ENCODE measurements around the gene CEACAM4. TPM values are rescaled to one million over a fixed set of nuclear protein-coding genes. Genes with fewer than 3 reads are reported as not detected.
A peak's percentile ranks its signal among the peaks of the same experiment; 100 is the strongest.

Gene CEACAM4
- total RNA-seq, 1 experiment from 2014 or later = not detected

GRCh38 chr19:41646589-41647204, 19.8 kb upstream of the CEACAM4 start:
- Mint-ChIP-seq H3K27ac (ENCODE audit: low read depth, unreplicated experiment) (no peak overlapping the region), H3K27me3 (ENCODE audit: insufficient read depth, unreplicated experiment) (peaks cover 46% of the 10 kb centered on the region), H3K4me1 (ENCODE audit: insufficient read depth, unreplicated experiment) (no peaks in the 10 kb centered on the region), H3K4me3 (ENCODE audit: unreplicated experiment) (no peak overlapping the region), H3K9me3 (ENCODE audit: unreplicated experiment) (no peaks in the 10 kb centered on the region), H3K36me3 (ENCODE audit: insufficient read depth, unreplicated experiment) (no peaks in the 10 kb centered on the region)
- TF ChIP-seq CTCF (IDR thresholded peaks at IDR 0.05; ENCODE audit: unreplicated experiment) = peak; percentile 29
- ChIA-PET POLR2A (interaction anchor here (0.7 kb wide), 1 partner anchor 323 kb away, joined by 5 read pairs; no protein-coding TSS in a partner anchor), CTCF (interaction anchor here (0.6 to 1.7 kb wide), 11 partner anchors 9 to 319 kb away, joined by 3 to 11 read pairs (median 3); no protein-coding TSS in a partner anchor)
- DNase-seq (ENCODE audit: unreplicated experiment) = peak; percentile 14
- intact Hi-C loops (cut with micrococcal nuclease) = no loop called here
- no TSS peak for BruUV-seq (replicated peaks)

- peak; percentile 85 for TF ChIP-seq CTCF (IDR thresholded peaks at IDR 0.05; ENCODE audit: unreplicated experiment)
- H3K4me1 Mint-ChIP-seq (ENCODE audit: insufficient read depth, unreplicated experiment) = no peaks in the 10 kb centered on the region
- peaks cover 16% of the 10 kb centered on the region for H3K27me3 Mint-ChIP-seq (ENCODE audit: insufficient read depth, unreplicated experiment)
- intact Hi-C loops (cut with micrococcal nuclease) = loop anchor here (5.0 kb wide), 3 partner anchors 50 to 145 kb away; no protein-coding TSS in a partner anchor
- DNase-seq (ENCODE audit: unreplicated experiment) = peak; percentile 73
- POLR2A ChIA-PET = interaction anchor here (0.9 kb wide), 1 partner anchor 11 kb away, joined by 4 read pairs; no protein-coding TSS in a partner anchor
- H3K4me3 Mint-ChIP-seq (ENCODE audit: unreplicated experiment) = no peak overlapping the region
- no peaks in the 10 kb centered on the region for H3K36me3 Mint-ChIP-seq (ENCODE audit: insufficient read depth, unreplicated experiment)
- H3K9me3 Mint-ChIP-seq (ENCODE audit: unreplicated experiment) = no peaks in the 10 kb centered on the region
- CTCF ChIA-PET = interaction anchor here (0.6 to 6.8 kb wide), 45 partner anchors 9 to 1641 kb away, joined by 3 to 72 read pairs (median 4); no protein-coding TSS in a partner anchor
- H3K27ac Mint-ChIP-seq (ENCODE audit: low read depth, unreplicated experiment) = no peak overlapping the region
- no TSS peak for BruUV-seq (replicated peaks)
These were observed 15.1 kb upstream of the CEACAM4 start for GRCh38 chr19:41641879-41642485.

- H3K9me3 Mint-ChIP-seq (ENCODE audit: unreplicated experiment) = no peaks in the 10 kb centered on the region
- no peak overlapping the region for H3K4me3 Mint-ChIP-seq (ENCODE audit: unreplicated experiment)
- no peak for TF ChIP-seq CTCF (IDR thresholded peaks at IDR 0.05; ENCODE audit: unreplicated experiment)
- no peak for DNase-seq (ENCODE audit: unreplicated experiment)
- no peak overlapping the region for H3K27ac Mint-ChIP-seq (ENCODE audit: low read depth, unreplicated experiment)
- no peaks in the 10 kb centered on the region for H3K4me1 Mint-ChIP-seq (ENCODE audit: insufficient read depth, unreplicated experiment)
- H3K36me3 Mint-ChIP-seq (ENCODE audit: insufficient read depth, unreplicated experiment) = no peaks in the 10 kb centered on the region
- peaks cover 49% of the 10 kb centered on the region for H3K27me3 Mint-ChIP-seq (ENCODE audit: insufficient read depth, unreplicated experiment)
- POLR2A ChIA-PET = no interaction called here
- CTCF ChIA-PET = interaction anchor here (0.7 to 6.8 kb wide), 4 partner anchors 107 to 501 kb away, joined by 3 to 72 read pairs (median 4); no protein-coding TSS in a partner anchor
- no TSS peak for BruUV-seq (replicated peaks)
- intact Hi-C loops (cut with micrococcal nuclease) = no loop called here
These were observed 11.8 kb upstream of the CEACAM4 start for GRCh38 chr19:41638641-41639081.

- no TSS peak for BruUV-seq (replicated peaks)
- no peaks in the 10 kb centered on the region for H3K4me1 Mint-ChIP-seq (ENCODE audit: insufficient read depth, unreplicated experiment)
- no peak for TF ChIP-seq CTCF (IDR thresholded peaks at IDR 0.05; ENCODE audit: unreplicated experiment)
- no peak overlapping the region for H3K27ac Mint-ChIP-seq (ENCODE audit: low read depth, unreplicated experiment)
- H3K27me3 Mint-ChIP-seq (ENCODE audit: insufficient read depth, unreplicated experiment) = peaks cover 49% of the 10 kb centered on the region
- ChIA-PET POLR2A (no interaction called here), CTCF (interaction anchor here (0.7 to 6.8 kb wide), 6 partner anchors 10 to 197 kb away, joined by 3 to 72 read pairs (median 4); no protein-coding TSS in a partner anchor)
- H3K4me3 Mint-ChIP-seq (ENCODE audit: unreplicated experiment) = no peak overlapping the region
- intact Hi-C loops (cut with micrococcal nuclease) = no loop called here
- no peak for DNase-seq (ENCODE audit: unreplicated experiment)
- H3K9me3 Mint-ChIP-seq (ENCODE audit: unreplicated experiment) = no peaks in the 10 kb centered on the region
- H3K36me3 Mint-ChIP-seq (ENCODE audit: insufficient read depth, unreplicated experiment) = no peaks in the 10 kb centered on the region
These were observed 10.6 kb upstream of the CEACAM4 start for GRCh38 chr19:41637484-41637883.

Data from MCF 10A (cell line).